DMS153 treated with DMSO at 0.1 percent for 48 hours (cell line): ENCODE results near the gene PCBP3.
"Not testable (repeated sequence)": the region's sequence is repeated elsewhere in the genome, so short reads cannot be mapped to it uniquely, and the experiment has no call there.

ENCODE experiments used
- DNase-seq: peaks from one replicate; lab custom pipeline; 2025; ENCODE audit not compliant: unreplicated experiment; lab: John Stamatoyannopoulos, UW

The PCBP3 gene

GRCh38 chr21:45669382-45669781 is 25.9 kb downstream of the PCBP3 start:
- DNase-seq, result no peak

DNA sequence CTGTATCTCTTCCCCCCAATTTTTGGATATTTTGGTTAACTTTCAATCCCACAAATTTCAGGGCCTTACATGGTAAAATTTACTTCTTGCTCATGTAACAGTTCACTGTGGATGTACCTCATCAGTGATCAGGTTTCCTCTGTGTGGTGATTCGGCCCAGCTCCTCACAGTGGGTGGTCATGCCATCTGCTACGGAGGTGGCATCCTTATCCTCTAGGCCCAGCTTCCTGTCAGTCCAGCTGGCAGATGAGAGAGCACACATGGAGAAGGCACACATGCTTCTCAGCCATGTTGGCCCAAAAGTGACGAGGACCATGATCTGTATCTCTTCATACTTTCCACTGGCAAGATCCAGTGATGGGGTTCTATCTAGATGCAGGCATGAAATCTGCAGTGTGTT is 27.2 kb downstream of the PCBP3 start:
- no peak for DNase-seq

DNA sequence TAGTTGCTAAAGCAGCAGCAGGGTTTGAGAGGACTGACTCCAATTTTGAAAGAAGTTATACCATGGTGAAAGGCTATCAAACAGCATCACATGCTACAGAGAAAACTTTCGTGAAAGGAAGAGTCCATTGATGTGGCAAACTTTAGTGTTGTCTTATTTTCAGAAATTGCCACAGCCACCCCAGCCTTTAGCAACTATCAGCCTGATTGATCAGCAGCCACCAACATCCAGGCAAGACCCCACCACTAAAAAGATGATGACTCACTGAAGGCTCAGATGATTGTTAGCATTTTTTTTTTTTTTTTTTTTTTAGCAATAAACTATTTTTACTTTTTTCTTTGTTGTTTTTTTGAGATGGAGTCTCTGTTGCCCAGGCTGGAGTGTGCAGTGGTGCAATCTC is 35.3 kb downstream of the PCBP3 start:
- not testable (repeated sequence) for DNase-seq

DNA sequence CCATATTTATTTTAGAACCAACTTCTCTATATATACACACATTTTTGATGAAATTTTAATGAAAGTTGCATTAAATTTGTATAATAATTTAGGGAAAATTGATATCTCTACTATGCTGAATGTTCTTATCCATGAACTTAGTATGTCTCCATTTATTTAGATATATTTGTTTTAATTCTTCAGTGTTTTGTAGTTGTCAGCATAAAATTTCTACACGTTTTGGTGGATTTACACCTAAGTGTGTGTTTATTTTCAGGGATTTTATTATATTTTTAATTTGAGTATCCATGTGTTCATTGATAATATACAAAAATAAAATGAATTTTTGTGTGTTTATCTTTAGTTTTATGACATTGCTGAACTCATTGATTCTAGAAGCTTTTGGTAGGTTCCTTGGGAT is 36.7 kb downstream of the PCBP3 start:
- DNase-seq, result no peak

DNA sequence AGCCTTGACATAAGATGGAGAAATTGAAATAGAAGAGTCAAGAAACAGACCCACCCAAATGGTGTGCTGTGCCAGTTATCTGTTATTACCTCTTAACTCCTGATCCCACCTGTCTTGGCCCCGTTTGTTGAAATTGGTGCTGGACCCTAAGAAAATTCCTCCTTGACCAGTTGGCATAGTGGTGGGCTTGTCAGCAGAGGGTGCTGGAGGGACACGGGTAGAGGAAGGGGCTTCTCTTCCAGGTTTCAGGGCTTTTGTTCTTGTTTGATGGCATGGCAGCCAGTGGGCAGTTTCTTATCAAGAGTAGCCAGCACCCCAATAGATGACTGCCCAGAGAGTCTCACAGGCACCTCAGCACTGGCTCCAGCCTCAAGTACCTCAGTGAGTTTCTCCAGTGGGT is 51.6 kb downstream of the PCBP3 start:
- DNase-seq, result no peak

- peak; percentile 8 for DNase-seq
These were observed 55.1 kb downstream of the PCBP3 start for GRCh38 chr21:45698493-45699184.

GRCh38 chr21:45699251-45699942 is 55.9 kb downstream of the PCBP3 start:
- no peak for DNase-seq

GRCh38 chr21:45699966-45700365 is 56.4 kb downstream of the PCBP3 start:
- no peak for DNase-seq

- no peak for DNase-seq
These were observed 56.9 kb downstream of the PCBP3 start for GRCh38 chr21:45700461-45700860.

DNA sequence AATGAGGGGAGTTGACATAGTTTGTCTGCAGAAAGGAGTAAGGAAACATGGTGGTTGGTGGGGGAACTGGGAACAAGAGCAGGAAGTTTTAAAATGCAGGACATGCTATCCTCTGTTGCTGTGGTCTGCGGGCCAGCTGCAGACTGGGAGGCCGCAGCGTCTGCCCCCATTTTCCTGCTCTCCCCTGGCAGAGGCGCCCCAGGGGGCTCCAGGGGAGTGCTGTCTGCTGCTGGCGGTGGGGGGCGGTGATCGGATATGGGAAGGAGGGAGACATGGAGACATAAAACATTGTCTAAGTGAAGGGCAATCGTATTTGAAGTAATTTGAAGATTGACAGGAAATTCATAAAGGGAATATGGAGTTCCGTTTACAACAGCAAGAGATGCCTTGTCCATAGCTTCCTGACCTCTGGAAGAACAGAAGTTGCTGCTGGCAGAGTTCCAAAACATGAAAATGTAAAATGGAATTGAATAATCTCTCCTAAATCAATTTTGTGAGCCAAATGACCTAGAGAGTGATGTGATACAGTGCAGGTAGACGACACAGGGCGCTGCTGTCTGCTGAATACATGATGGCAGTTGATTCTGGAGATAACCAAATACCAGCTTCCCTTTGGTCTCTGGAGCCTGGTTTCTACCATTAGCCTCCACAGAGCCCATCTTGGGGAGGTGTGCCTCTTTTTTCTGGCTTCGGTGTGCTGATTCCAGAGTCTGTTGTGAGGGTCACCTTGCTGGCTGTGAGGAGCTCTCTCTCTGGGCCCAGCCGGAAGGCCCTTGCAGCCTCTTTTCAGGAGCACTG is 61.0 kb downstream of the PCBP3 start:
- no peak for DNase-seq

GRCh38 chr21:45706299-45706698 is 62.8 kb downstream of the PCBP3 start:
- no peak for DNase-seq

DNA sequence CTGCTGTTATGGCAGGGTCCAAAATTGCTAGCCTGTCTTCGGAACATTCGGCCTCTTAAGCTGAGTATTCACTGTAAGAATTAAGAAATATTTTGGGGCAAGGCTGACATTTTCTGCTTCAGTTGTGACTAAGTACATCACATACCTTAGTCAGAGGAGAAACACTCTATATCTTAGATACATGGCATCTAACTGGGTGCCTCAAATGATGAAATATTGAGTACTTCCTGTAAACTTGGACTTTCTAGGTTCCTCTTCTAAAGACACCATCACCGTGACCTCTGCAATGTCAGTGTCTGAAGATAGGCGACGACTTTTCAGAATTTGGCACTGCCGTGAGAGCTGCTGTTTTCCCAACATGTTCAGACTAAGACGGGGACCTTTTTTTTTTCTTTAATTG is 65.6 kb downstream of the PCBP3 start:
- DNase-seq, result no peak

DNA sequence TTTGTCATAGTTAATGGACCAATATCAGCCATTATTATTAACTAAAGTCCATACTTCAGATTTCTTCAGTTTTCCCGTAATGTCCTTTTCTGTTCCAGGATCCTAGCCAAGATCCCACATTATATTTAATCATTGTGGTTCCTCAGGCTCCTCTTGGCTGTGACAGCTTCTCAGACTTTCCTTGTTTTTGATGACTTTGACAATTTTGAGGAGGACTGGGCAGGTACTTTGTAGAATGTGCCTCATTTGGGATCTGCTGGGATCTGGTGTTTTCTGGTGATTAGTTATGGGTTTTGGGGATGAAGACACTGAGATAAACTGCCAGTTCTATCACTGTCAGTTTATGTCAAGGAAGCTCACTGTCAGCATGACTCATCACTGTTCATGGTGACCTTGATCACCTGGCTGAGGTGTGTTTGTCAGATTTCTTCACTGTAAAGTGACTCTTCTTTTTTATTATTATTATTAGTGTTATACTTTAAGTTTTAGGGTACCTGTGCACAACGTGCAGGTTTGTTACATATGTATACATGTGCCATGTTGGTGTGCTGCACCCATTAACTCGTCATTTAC is 66.3 kb downstream of the PCBP3 start:
- no peak for DNase-seq

DNA sequence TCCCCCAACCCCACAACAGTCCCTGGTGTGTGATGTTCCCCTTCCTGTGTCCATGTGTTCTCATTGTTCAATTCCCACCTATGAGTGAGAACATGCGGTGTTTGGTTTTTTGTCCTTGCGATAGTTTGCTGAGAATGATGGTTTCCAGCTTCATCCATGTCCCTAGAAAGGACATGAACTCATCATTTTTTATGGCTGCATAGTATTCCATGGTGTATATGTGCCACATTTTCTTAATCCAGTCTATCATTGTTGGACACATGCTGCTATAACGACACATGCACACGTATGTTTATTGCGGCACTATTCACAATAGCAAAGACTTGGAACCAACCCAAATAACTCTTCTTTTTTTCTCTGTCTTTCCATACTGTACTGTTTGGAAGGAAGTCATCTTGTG is 66.8 kb downstream of the PCBP3 start:
- not testable (repeated sequence) for DNase-seq

- no peak for DNase-seq
These were observed 70.1 kb downstream of the PCBP3 start for GRCh38 chr21:45713613-45714012.

DNA sequence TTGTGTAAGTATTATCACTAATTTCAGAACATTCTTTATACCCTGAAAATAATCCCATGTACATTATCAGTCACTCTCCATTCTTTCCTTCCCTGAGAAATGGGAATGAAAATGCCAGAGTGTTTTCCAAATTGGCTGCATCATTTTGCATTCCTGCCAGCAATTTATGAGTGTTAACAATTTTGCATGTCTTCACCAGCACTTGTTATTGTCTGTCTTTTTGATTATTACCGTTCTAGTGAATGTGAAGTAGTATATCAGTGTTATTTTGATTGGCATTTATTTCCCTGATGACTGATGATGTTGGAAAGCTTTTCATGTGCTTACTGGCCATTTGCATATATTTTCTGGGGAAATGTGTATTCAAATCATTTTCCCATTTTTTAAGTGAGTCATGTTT is 71.9 kb downstream of the PCBP3 start:
- DNase-seq, result no peak

GRCh38 chr21:45718413-45718812 is 74.9 kb downstream of the PCBP3 start:
- no peak for DNase-seq

GRCh38 chr21:45719177-45719802 is 75.8 kb downstream of the PCBP3 start:
- no peak for DNase-seq

DNA sequence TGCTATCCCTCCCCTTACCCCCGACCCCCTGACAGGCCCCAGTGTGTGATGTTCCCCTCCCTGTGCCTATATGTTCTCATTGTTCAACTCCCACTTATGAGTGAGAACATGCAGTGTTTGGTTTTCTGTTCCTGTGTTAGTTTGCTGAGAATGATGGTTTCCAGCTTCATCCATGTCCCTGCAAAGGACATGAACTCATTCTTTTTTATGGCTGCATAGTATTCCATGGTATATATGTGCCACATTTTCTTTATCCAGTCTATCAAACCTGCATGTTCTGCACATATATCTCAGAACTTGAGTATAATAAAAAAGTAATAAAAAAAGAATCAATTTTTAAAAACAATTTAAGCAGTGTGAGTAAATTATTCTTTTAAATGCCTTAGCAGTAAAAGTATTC is 76.7 kb downstream of the PCBP3 start:
- DNase-seq, result not testable (repeated sequence)

DNA sequence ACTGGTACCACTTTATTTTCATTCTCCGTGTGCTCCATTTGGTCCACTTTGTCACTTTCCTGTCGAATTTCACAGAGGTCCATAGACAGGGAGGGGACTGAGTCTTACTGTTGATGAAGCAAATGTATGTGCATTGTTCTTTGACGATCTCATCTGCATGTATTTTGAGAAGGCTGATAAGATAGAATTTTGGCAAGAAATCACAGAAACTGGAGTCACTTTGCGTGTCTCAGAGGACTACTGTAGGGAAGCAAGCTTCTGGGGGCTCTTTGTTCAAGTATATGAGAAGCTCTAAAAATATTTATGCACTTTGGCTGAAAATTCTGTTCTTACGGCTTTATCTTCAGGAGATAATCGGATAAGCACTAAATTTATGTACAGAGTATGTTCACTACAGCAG is 78.1 kb downstream of the PCBP3 start:
- no peak for DNase-seq
